GM18508 (cell line): Measurements from ENCODE around the gene ANXA7.

Experiments used
- ATAC-seq: cut with Tn5 transposase; IDR thresholded peaks from one replicate; pipeline ENCODE4 v1.9.1; 2021; ENCODE audit warnings: moderate number of reproducible peaks; ENCODE audit not compliant: insufficient read depth, unreplicated experiment

The ANXA7 gene

GRCh38 chr10:73413528-73414229 is at the start of gene ANXA7:
TSS of gene ANXA7 (minus strand) at chr10:73414058. CDS start at chr10:73400856, 13,202 bp downstream.
- peak; percentile 65 for ATAC-seq

GRCh38 chr10:73460897-73461296 is 47.0 kb upstream of the ANXA7 start:
- no peak for ATAC-seq

GRCh38 chr10:73459683-73460314 is 45.9 kb upstream of the ANXA7 start:
- ATAC-seq = no peak

- ATAC-seq = no peak
These were observed 42.5 kb upstream of the ANXA7 start for GRCh38 chr10:73456187-73456890.

- ATAC-seq = no peak
These were observed 35.3 kb upstream of the ANXA7 start for GRCh38 chr10:73449113-73449512.

- no peak for ATAC-seq
These were observed 34.5 kb upstream of the ANXA7 start for GRCh38 chr10:73448384-73448783.

- ATAC-seq = no peak
These were observed 33.1 kb upstream of the ANXA7 start for GRCh38 chr10:73446926-73447325.

- ATAC-seq = no peak
These were observed 30.6 kb upstream of the ANXA7 start for GRCh38 chr10:73444457-73444856.

- ATAC-seq = no peak
These were observed 25.9 kb upstream of the ANXA7 start for GRCh38 chr10:73439605-73440312.

- ATAC-seq = no peak
These were observed 25.2 kb upstream of the ANXA7 start for GRCh38 chr10:73439055-73439454.

GRCh38 chr10:73433538-73433867 is 19.6 kb upstream of the ANXA7 start, which contains the start of gene MSS51:
TSS of gene MSS51 (minus strand) at chr10:73433561. CDS start at chr10:73428284, 5,277 bp downstream.
- no peak for ATAC-seq

- ATAC-seq = no peak
These were observed 19.0 kb upstream of the ANXA7 start for GRCh38 chr10:73432646-73433537.

GRCh38 chr10:73426318-73426717 is 12.5 kb upstream of the ANXA7 start:
- no peak for ATAC-seq

GRCh38 chr10:73424478-73424877 is 10.6 kb upstream of the ANXA7 start:
- ATAC-seq = no peak

- ATAC-seq = no peak
These were observed 9.5 kb upstream of the ANXA7 start for GRCh38 chr10:73423309-73423708.

GRCh38 chr10:73416571-73416970 is 2.7 kb upstream of the ANXA7 start:
- ATAC-seq = no peak

- no peak for ATAC-seq
These were observed 530 bp upstream of the ANXA7 start for GRCh38 chr10:73414230-73414945.

- peak; percentile 11 for ATAC-seq
These were observed 740 bp downstream of the ANXA7 start for GRCh38 chr10:73413108-73413527.

- no peak for ATAC-seq
These were observed 3.0 kb downstream of the ANXA7 start for GRCh38 chr10:73410897-73411296.
